ENCODE measurements around the gene ARGLU1. TPM values are rescaled to one million over a fixed set of nuclear protein-coding genes. Genes with fewer than 3 reads are reported as not detected.
"Not testable (repeated sequence)": the region's sequence is repeated elsewhere in the genome, so short reads cannot be mapped to it uniquely, and the experiment has no call there.

The ARGLU1 gene, protein sequence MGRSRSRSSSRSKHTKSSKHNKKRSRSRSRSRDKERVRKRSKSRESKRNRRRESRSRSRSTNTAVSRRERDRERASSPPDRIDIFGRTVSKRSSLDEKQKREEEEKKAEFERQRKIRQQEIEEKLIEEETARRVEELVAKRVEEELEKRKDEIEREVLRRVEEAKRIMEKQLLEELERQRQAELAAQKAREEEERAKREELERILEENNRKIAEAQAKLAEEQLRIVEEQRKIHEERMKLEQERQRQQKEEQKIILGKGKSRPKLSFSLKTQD
- 100 to 1,000 TPM; 333 to 472 (median 422) TPM for polyA plus RNA-seq (ENCODE audit: insufficient read depth in 1 of 5, insufficient read length in 5 of 5, low replicate concordance in 1 of 5)
- long read RNA-seq, donor 1, full-length matches to known transcripts = 97 of 747 reads
- long read RNA-seq, donor 1, partial matches to known transcripts = 650 of 747 reads
- long read RNA-seq, donor 1, other reads (novel, unspliced or antisense) = 0 of 747 reads
- long read RNA-seq, donor 2, full-length matches to known transcripts = 70 of 197 reads
- long read RNA-seq, donor 2, partial matches to known transcripts = 127 of 197 reads
- long read RNA-seq, donor 2, other reads (novel, unspliced or antisense) = 0 of 197 reads
- long read RNA-seq, donor 3, full-length matches to known transcripts = 60 of 444 reads
- long read RNA-seq, donor 3, partial matches to known transcripts = 384 of 444 reads
- long read RNA-seq, donor 3, other reads (novel, unspliced or antisense) = 0 of 444 reads
- long read RNA-seq, donor 4, full-length matches to known transcripts = 43 of 368 reads
- long read RNA-seq, donor 4, partial matches to known transcripts = 325 of 368 reads
- long read RNA-seq, donor 4, other reads (novel, unspliced or antisense) = 0 of 368 reads
- long read RNA-seq, donor 5, full-length matches to known transcripts = 80 of 585 reads
- long read RNA-seq, donor 5, partial matches to known transcripts = 505 of 585 reads
- long read RNA-seq, donor 5, other reads (novel, unspliced or antisense) = 0 of 585 reads
- long read RNA-seq, donor 6, full-length matches to known transcripts = 80 of 515 reads
- long read RNA-seq, donor 6, partial matches to known transcripts = 435 of 515 reads
- long read RNA-seq, donor 6, other reads (novel, unspliced or antisense) = 0 of 515 reads
- long read RNA-seq, donor 7, full-length matches to known transcripts = 69 of 291 reads
- long read RNA-seq, donor 7, partial matches to known transcripts = 222 of 291 reads
- long read RNA-seq, donor 7, other reads (novel, unspliced or antisense) = 0 of 291 reads
- long read RNA-seq, donor 8, full-length matches to known transcripts = 37 of 323 reads
- long read RNA-seq, donor 8, partial matches to known transcripts = 286 of 323 reads
- long read RNA-seq, donor 8, other reads (novel, unspliced or antisense) = 0 of 323 reads

DNA sequence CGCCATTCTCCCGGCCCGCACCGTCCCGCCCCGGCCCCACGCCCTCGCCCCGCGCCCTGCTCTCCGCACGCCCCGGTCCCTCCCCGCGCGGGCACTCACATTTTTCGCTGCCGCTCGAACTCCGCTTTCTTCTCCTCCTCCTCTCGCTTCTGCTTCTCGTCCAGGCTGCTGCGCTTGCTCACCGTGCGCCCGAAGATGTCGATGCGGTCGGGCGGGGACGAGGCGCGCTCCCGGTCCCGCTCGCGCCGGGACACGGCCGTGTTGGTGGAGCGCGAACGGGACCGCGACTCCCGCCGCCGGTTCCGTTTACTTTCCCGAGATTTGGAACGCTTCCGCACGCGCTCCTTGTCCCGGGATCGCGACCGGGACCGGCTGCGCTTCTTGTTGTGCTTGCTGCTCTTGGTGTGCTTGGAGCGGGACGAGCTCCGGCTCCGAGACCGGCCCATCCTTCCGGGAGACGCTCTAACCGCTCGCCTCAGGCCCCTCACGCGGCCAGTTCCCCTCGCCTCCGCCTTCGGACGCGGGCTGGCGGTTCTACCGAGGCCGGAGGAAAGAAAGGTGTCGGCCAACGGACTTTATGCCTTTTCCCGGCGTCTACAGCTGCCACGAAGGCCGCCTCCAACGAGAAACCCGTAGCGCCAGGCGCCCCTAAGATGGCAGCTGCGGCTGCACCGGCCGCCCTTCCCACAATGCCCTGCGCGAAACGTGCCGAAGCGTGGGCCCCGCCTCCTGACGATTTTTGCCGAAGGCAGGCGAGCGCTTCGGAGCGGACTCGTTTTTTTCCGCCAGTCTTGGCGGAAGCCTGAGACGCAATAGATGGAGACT lies at the start of gene ARGLU1:
Gene ARGLU1 (minus strand): TSS at position 664 of the 825 bp plus-strand sequence. CDS start 218 bp downstream, at position 446.
- peak; percentile 95 for DNase-seq

DNA sequence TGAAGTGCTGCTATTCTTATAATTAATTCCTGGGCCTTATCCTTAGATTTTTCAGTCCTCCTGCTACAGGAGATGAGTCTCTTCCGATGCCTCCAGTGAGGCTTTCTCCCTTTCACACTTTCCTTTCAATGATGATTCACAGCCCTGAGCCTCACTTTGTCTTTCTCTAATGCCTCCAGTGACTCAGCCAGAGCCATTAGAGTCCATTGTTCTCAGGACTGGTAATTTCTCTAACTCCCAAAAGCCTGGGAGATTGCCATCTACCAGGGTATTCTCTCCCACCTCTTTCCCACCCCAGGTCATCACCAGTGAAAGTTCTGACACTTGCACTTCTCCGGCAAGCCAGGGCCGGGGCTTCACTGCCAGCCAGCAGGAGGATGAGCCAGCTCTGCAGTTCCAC lies 49.6 kb upstream of the ARGLU1 start:
- no peak for DNase-seq

DNA sequence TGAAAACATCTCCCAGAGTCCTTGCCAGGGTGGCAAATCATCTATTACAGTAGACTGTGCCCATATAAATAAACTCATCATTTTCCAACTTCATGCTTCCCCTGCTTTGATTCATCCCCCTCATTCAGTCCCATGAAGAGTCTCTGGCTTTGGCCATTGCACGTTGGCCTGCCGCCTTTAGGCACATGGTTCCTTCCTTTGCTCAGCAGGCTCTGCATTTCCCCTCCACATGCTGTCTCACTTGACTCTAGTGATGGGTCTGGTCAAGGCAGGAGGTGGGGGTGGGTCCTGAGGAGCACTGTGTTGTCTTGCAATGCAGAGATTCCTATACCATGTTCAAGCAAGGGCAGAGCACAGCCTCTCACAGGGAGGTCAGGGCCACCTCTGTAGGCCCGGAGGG lies 48.8 kb upstream of the ARGLU1 start:
- DNase-seq = no peak

DNA sequence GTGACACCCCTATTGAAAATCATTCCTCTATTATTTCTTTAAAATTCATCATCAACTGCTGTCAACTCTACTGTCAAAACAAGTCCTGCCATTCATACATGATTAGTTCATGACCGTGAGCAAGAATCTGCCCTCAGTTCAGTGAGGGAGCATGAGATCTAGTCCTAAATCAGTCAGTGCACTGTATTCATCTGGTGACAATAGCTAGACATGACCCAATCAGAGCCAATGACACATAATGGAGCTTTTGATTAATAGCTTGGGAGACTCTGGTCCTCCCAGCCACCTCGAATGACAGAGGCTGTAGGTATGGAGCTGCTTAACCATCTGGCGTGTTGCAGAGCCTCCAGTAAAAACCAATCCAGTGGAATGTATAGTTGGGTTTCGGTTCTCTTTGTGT lies 46.9 kb upstream of the ARGLU1 start:
- no peak for DNase-seq

DNA sequence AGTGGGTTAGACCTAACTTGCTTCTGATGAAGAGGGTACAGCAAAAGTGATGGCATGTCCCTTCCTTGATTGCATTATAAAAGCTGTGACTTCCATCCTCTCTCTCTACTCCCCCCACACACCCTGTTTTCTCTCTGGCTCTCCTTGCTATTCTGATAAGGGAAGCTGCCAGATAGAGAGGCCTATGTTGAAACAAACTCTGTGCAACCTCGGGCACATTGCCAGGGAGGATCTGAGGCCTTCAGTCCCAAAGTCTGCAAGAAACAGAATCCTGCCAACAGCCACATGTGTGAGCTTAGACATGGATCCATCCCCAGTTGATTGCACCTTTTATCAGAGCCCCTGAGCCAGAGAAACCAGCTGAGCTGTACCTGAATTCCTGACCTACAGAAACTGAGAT lies 44.8 kb upstream of the ARGLU1 start:
- DNase-seq = peak; percentile 71 to 77

DNA sequence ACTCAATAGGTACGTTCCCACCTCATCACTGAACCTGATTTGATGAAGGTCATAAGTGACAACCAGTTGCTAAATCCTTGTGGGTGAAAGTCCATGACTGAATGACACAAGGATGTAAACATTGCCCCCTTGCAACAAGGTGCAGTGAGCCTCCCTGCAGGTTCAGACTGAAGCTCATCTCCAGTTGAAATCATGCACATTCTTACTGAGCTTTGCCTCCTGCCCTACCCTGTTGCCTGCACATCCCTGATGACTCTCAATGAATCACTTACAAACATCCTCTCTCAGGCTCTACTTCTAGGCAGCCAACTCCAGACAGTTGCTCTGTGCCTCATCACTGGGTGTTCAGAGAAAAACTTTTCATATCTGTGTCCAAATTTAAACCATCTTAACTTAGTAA lies 42.5 kb upstream of the ARGLU1 start:
- DNase-seq = no peak

DNA sequence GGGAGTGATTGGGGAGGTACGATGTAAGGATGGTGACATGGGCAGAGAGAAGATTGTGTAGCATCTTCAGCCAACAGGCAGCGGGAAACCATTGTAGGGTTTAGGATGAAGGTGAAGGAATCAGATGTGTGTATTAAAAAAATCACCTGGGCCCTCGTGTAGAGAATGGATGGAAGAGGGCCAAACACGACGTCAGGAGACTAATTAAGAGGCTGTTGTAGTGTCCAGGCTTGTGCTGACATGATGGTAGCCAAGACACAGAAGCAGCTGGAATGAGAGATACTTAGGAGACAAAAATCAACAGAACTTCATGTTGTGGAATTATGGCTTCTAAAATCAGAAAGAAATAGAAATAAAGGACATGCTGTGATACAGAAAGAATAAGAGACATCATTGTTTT lies 41.2 kb upstream of the ARGLU1 start:
- DNase-seq = no peak

DNA sequence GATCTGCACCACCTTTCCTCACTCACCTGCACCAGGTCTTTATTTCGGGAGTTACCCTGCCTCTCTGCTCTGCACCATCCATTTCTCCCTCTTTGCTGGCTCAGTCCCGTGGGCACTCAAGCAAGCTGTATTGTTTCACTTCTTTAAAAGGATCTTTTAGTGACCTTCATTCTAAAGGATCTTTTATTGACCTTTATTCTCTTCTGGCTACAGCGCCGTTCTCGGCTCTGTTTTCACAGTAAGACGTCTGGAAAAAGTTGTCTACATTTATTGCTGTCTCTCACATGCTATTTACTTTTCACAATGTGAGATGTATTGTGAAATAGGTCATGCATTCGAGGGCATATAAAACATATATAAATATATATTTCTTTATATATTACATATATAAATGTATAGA lies 35.6 kb upstream of the ARGLU1 start:
- DNase-seq = no peak

DNA sequence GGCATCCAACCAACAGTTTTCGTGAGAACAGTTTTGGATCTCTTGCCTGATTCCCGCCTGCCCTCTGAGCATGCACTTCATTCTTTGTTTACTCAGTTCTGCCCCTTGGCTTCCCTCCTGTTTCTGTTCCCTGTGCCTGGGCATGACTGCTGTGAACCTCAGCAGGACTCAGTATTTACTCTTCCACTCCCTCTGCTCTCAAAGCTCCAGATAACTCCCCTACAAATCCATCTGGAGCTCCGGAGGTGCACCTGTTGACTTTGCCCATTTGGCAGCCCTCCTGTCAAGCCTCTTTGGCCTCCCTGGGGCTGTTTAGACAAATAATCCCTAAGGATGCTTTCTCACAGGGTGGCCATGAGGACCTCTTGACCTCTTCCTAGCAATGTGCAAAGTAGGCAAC lies 34.2 kb upstream of the ARGLU1 start:
- DNase-seq = no peak

DNA sequence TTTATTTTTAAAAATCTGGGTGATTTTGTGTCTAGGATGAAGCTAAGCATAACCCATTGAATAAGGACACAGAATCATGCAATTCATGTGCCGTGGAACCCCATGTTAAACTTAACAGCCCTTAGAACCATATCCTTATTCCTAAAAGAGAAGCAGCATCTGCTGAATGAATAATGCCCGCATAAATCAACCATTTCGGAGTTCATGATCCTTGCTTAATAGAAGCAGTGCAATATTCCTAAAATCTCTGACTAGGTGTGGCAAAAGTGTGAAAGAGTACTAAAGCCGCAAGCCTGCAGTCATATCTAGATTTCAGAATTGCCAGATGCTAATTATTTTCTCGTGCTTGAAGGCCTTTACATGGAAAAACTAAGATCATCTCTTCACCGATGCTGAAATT lies 33.6 kb upstream of the ARGLU1 start:
- DNase-seq = no peak

DNA sequence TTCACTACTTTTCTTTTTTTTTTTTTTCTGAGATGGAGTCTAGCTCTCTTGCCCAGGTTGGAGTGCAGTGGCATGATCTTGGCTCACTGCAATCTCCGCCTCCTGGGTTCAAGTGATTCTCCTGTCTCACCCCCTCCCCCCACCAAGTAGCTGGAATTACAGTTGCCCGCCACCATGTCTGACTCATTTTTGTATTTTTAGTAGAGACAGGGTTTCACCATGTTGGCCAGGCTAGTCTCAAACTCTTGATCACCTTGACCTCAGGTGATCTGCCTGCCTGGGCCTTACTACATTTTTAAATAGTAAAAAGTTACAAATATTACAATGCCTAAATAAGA lies 32.8 kb upstream of the ARGLU1 start:
- DNase-seq = not testable (repeated sequence)

DNA sequence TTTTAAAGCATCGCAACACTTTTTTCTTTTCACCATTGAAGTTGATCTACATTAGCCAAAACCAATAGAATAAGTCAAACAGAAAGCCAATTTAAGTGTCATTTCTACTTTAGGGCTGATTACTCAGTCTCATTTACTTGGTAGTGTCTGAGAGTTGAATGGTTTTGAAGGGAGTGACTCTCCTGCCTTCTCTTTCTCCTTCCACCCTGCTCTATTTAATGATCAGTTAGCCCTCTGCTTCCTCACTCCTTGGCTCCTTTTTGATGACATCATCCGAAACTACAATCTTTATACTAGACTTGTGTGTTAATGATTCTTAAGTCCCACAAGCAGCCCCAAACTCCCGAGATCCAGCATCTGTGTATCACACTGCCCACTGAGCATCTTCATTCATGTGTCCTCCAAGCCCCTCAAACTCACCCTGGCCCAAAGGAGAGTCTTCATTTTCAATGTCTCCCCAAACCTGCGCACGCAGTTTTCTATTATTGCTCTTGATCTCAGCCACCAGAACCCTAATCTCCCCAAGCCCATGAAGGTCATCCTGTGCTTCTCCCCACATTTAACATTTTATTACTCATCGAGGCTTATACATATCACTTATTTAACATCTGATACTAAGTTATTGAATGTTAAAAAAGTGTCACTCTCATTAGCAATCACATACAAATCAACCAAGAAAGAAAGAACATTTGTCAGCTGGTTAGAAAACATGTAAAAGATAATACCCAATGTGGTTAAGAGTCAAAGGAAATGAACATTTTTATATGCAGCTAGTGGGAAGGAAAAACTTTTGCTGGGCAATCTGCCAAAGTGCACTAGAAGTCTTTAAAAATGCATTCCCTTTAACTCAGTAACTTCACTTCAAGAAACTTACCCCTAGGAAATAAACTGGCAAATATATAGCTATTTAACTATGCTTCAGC lies 32.2 kb upstream of the ARGLU1 start:
- peak; percentile 72 to 81 for DNase-seq

DNA sequence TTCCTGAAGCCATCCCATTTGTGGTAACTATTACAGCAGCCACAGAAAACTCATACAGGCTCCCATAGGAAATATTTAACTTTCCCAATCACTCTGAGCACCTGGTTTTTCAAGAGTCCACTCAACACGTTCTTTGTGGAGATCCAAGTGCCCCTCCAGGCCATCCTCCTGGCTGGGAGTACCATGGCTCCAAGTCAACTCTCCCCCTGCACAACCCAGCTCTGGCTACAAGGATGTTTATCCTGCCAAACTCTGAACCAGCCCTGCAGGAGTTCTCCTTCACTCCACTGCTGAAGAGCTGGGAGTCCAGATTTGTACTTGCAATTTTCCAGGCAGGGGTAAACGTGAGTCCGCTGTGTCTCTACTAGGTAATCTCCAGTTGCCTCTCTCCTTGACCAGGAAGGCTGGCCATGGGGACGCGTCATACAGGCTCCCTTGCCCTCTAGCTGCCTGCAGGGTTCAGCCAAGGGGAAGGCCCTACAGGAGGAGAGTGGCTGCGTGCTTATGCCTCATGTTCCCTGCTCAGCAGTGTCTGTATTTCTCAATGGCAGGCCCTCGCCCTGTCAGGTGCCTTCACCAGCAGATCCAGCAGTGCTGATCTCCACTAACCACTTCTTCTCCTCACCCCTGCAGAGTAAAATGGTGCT lies 29.9 kb upstream of the ARGLU1 start:
- DNase-seq = no peak

DNA sequence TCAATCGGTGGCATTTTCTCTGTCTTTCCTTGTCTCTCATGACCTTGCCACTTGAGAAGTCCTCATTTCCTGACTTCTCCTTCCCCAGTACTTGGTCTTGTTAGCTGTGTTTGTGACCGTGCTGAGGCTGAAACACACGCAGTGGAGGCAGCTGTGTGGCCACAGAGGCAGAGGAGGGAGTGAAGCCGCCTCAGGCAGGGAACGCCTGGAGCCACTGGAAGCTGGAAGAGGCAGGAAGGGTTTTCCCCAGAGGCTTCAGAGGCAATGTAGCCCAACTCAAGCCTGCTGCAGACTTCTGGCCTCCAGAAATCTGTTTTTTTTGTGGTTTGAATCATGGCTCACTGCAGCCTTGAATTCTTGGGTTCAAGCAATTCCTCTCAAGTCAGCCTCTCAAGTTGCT lies 29.2 kb upstream of the ARGLU1 start:
- DNase-seq = no peak

DNA sequence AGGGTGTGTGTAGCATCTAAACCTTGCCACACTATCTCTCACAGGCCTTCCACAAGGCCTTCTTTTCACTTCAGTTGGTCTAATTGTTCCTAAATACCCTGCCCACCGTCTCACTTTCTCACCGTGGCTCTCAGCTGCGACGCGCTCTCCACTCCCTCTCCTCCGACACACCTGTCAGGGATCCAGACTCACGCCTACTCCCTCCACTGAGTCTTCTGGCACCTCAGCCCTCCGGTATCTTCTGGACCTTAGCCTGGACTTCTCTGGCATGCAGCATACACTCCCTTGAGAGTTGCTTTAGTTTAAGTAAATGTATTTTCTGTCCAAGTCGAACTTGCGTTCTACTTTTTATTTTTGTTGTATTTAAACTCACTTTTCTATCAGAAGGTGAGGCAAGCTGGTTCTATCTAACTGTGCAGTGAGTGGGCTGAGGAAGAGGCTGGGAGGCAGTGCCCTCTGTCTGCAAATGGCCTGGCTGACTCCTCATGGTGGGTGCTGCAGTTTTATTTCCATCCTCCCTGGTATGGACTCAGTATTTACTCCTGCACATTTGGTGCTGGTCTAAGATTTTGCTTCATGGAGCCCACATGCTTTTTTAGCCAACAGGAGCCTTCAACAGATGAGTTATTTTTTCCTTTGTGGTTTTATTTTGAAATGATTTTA lies 28.5 kb upstream of the ARGLU1 start:
- DNase-seq = no peak

DNA sequence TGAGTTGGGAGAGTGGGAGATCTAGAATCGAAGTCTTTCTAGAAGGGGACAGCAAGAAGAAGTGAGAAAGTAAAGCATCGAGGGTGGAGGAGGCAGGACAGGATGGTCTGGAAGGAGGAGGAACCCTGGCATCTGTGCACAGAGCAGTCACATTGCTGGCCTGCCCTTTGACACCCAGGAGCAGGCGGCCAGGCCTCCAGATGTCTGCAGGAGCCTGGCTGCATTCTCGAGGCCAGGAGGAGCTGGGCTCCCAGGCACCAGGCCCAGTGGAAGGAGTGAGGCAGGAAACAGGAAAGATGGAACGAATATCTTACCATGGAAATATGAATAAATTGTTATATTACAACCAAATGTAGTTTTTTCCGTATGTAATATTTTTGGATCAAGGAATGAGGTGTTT lies 27.7 kb upstream of the ARGLU1 start:
- no peak for DNase-seq

DNA sequence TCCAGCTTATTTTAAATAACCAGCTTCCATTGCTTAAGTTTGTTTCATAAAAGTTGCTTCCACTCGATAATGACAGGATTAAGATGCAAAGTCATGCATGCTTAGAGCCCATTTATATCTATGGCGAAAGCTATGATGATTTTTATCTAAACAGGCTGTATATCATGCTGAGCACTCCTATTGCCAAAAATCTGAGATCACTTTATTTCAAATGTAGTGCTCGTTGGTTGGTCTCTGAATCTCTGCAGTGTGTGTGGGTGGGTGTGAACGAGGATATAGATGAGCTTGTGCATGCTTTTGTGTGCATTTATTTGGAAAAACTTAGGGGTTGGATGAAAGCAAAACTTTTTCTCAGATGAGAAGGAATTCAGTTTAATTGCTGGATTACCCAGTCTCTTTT lies 27.0 kb upstream of the ARGLU1 start:
- DNase-seq = peak in 1 of 2 donors; percentile 41

DNA sequence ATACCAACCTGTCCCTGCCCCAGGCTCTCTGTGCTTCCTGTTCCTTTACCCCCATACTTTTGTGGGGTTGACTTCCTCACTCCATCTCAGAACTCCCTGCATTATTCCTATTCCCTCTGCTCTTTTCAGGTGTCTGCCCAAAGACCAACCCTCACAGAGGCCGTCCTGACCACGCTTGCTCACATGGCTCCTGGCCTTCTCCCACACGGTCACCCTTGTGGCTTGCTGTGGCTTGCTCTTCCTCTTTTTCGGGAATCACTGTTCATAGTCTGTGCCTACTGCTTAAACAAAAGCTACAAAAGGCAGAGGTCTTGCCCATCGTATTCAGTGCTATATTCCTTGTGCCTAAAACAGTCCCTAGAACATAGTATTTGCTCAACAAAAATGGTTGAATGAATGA lies 25.2 kb upstream of the ARGLU1 start:
- DNase-seq = no peak

DNA sequence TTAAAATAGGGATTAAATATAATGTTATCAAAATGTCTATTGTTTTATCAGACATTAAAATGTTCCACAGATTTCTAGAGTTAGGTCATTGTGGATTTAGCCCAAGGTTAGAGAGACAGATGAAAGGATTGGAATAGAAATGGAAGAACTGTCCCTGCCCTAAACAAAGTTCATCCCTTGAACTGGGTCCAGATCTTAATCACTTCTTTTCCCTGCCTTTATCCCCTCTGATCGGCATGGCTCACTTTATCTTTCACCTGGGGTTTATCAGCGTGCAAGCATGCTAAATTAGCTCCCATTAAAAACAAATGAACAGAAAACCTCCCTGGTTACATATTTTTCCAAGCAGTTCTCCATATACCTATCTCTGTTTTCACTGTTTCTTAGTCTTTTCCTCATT lies 23.4 kb upstream of the ARGLU1 start:
- no peak for DNase-seq
